ENCODE data around the gene SYNPO2.
A peak's percentile ranks its signal among the peaks of the same experiment; 100 is the strongest.

SYNPO2 gene

GRCh38 chr4:118879409-118879808 lies 9.2 kb upstream of the SYNPO2 start:
- Histone ChIP-seq H3K79me1 (replicated peaks; ENCODE audit: low read length, poor library complexity, severe bottlenecking) (no peaks in the 10 kb centered on the region), H3K23ac (ENCODE audit: low read length in 2 of 2) (no peak overlapping the region), H3K36me3 (ENCODE audit: control insufficient read depth in 1 of 2, insufficient read depth in 2 of 2, low read depth in 1 of 2, low read length in 2 of 2) (no peaks in the 10 kb centered on the region), H2BK12ac (ENCODE audit: low read length in 2 of 2) (no peak overlapping the region), H2AFZ (ENCODE audit: low read depth, low read length) (no peak overlapping the region), H3K4me3 (ENCODE audit: insufficient read depth in 1 of 2, low read depth in 1 of 2, low read length in 2 of 2) (no peak overlapping the region), H4K8ac (ENCODE audit: low read length) (no peak overlapping the region), H2BK120ac (ENCODE audit: low read depth, low read length) (no peak overlapping the region), H3K4me1 (ENCODE audit: control insufficient read depth, insufficient read depth, low read depth, low read length) (no peaks in the 10 kb centered on the region), H3K9ac (ENCODE audit: low read length) (no peak overlapping the region), H2BK5ac (ENCODE audit: low read depth, low read length, poor library complexity, severe bottlenecking) (no peak overlapping the region), H3K4ac (ENCODE audit: low read depth in 1 of 2, low read length in 2 of 2) (no peak overlapping the region), H3K14ac (ENCODE audit: low read length in 2 of 2) (no peak overlapping the region), H3K18ac (ENCODE audit: low read depth in 1 of 2, low read length in 2 of 2) (no peak overlapping the region), H3K27ac (ENCODE audit: low read length, poor library complexity, severe bottlenecking) (no peak overlapping the region), H2AK5ac (ENCODE audit: low read length, severe bottlenecking) (no peak overlapping the region), H2BK15ac (ENCODE audit: low read depth, poor library complexity, severe bottlenecking) (no peak overlapping the region), H3K27me3 (ENCODE audit: control insufficient read depth in 1 of 2, insufficient read depth in 1 of 2, low read length in 2 of 2) (no peaks in the 10 kb centered on the region), H3K9me3 (ENCODE audit: control insufficient read depth, low read length) (peaks cover 6% of the 10 kb centered on the region), H3K4me2 (ENCODE audit: low read length, poor library complexity, severe bottlenecking) (no peak overlapping the region), H4K91ac (ENCODE audit: low read length) (no peak overlapping the region)
- DNase-seq: no peak
- 91% methylated on average over 7 of the region's 7 CpGs for WGBS

DNA sequence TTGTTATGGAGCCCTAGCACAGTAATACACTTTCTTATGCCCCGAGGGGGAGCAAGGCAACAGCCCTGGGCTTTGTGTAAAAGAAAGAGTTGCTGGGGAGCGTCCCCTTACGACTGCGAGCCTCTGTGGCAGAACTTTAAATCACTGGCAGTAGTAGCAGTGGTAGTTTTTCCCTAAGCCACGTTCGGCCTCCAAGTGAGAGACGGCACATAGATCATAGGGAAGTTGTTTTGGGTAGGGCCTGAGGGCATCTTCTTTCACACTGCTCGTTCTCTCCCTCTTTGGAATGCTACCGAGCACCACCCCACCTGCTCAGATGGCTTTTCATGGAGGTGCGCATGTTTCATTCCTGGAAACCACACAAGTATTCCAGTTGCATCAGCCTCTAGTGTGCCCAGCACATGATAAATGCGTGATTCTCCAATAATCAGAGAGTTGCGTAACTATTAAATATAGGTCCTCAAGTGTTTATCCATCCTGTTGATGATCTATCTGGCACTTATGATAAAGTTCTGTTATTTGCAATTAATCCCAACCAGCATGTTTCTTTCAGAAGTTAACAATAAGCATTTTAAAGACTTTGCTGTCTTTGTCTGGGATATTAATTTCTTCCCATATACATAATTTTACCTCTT lies 7.0 kb upstream of the SYNPO2 start:
- Histone ChIP-seq H4K91ac (ENCODE audit: low read length) (no peak overlapping the region), H4K8ac (ENCODE audit: low read length) (no peak overlapping the region), H3K4me3 (ENCODE audit: insufficient read depth in 1 of 2, low read depth in 1 of 2, low read length in 2 of 2) (no peak overlapping the region), H3K27me3 (ENCODE audit: control insufficient read depth in 1 of 2, insufficient read depth in 1 of 2, low read length in 2 of 2) (no peaks in the 10 kb centered on the region), H2AK5ac (ENCODE audit: low read length, severe bottlenecking) (no peak overlapping the region), H2BK5ac (ENCODE audit: low read depth, low read length, poor library complexity, severe bottlenecking) (no peak overlapping the region), H3K4me1 (ENCODE audit: control insufficient read depth, insufficient read depth, low read depth, low read length) (no peaks in the 10 kb centered on the region), H3K36me3 (ENCODE audit: control insufficient read depth in 1 of 2, insufficient read depth in 2 of 2, low read depth in 1 of 2, low read length in 2 of 2) (no peaks in the 10 kb centered on the region), H2AFZ (ENCODE audit: low read depth, low read length) (no peak overlapping the region), H3K9ac (ENCODE audit: low read length) (no peak overlapping the region), H3K4me2 (ENCODE audit: low read length, poor library complexity, severe bottlenecking) (no peak overlapping the region), H3K23ac (ENCODE audit: low read length in 2 of 2) (no peak overlapping the region), H3K27ac (ENCODE audit: low read length, poor library complexity, severe bottlenecking) (no peak overlapping the region), H3K79me1 (replicated peaks; ENCODE audit: low read length, poor library complexity, severe bottlenecking) (no peaks in the 10 kb centered on the region), H3K18ac (ENCODE audit: low read depth in 1 of 2, low read length in 2 of 2) (no peak overlapping the region), H2BK12ac (ENCODE audit: low read length in 2 of 2) (no peak overlapping the region), H2BK120ac (ENCODE audit: low read depth, low read length) (no peak overlapping the region), H3K14ac (ENCODE audit: low read length in 2 of 2) (peak overlapping the region in 1 of 2 experiments; percentile 32), H3K4ac (ENCODE audit: low read depth in 1 of 2, low read length in 2 of 2) (no peak overlapping the region), H3K9me3 (ENCODE audit: control insufficient read depth, low read length) (peaks cover 6% of the 10 kb centered on the region), H2BK15ac (ENCODE audit: low read depth, poor library complexity, severe bottlenecking) (no peak overlapping the region)
- WGBS: 84% methylated on average over 10 of the region's 12 CpGs
- DNase-seq: no peak

GRCh38 chr4:118883861-118884260 lies 4.8 kb upstream of the SYNPO2 start:
- H3K4ac ChIP-seq (ENCODE audit: low read depth in 1 of 2, low read length in 2 of 2): no peak overlapping the region
- H2BK15ac ChIP-seq (ENCODE audit: low read depth, poor library complexity, severe bottlenecking): no peak overlapping the region
- H3K9me3 ChIP-seq (ENCODE audit: control insufficient read depth, low read length): no peaks in the 10 kb centered on the region
- no peak overlapping the region for H4K91ac ChIP-seq (ENCODE audit: low read length)
- no peak overlapping the region for H2BK5ac ChIP-seq (ENCODE audit: low read depth, low read length, poor library complexity, severe bottlenecking)
- no peak overlapping the region for H3K4me3 ChIP-seq (ENCODE audit: insufficient read depth in 1 of 2, low read depth in 1 of 2, low read length in 2 of 2)
- no peak overlapping the region for H3K18ac ChIP-seq (ENCODE audit: low read depth in 1 of 2, low read length in 2 of 2)
- no peak overlapping the region for H2AFZ ChIP-seq (ENCODE audit: low read depth, low read length)
- no peak overlapping the region for H3K23ac ChIP-seq (ENCODE audit: low read length in 2 of 2)
- peaks cover under 1% of the 10 kb centered on the region for H3K4me1 ChIP-seq (ENCODE audit: control insufficient read depth, insufficient read depth, low read depth, low read length)
- no peak overlapping the region for H2BK12ac ChIP-seq (ENCODE audit: low read length in 2 of 2)
- no peak overlapping the region for H4K8ac ChIP-seq (ENCODE audit: low read length)
- no peaks in the 10 kb centered on the region for H3K27me3 ChIP-seq (ENCODE audit: control insufficient read depth in 1 of 2, insufficient read depth in 1 of 2, low read length in 2 of 2)
- no peak overlapping the region for H3K4me2 ChIP-seq (ENCODE audit: low read length, poor library complexity, severe bottlenecking)
- no peak for DNase-seq
- 55% methylated on average over 1 of the region's 1 CpG for WGBS
- H3K79me1 ChIP-seq (replicated peaks; ENCODE audit: low read length, poor library complexity, severe bottlenecking): no peaks in the 10 kb centered on the region
- no peaks in the 10 kb centered on the region for H3K36me3 ChIP-seq (ENCODE audit: control insufficient read depth in 1 of 2, insufficient read depth in 2 of 2, low read depth in 1 of 2, low read length in 2 of 2)
- H3K9ac ChIP-seq (ENCODE audit: low read length): no peak overlapping the region
- H3K27ac ChIP-seq (ENCODE audit: low read length, poor library complexity, severe bottlenecking): no peak overlapping the region
- no peak overlapping the region for H2AK5ac ChIP-seq (ENCODE audit: low read length, severe bottlenecking)
- no peak overlapping the region for H3K14ac ChIP-seq (ENCODE audit: low read length in 2 of 2)
- no peak overlapping the region for H2BK120ac ChIP-seq (ENCODE audit: low read depth, low read length)

DNA sequence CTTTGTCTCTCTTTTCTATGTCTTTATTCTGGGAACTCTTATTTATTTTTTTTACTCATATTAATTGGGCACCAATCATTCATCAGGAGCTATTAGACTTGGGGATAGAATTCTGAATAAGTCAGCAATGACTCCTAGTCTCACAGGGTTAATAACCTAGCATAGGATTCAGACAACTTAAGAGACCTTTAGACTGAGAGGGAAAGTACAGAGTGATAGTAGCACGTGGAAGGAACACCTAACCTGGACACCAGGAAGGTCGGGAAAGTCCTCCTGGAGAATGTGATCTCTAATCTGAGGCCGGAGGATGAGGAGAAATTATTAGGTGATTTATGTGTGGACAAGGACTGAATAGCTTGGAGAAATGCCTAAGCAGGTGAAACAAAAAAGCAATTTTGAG lies 3.9 kb upstream of the SYNPO2 start:
- Histone ChIP-seq H2BK120ac (ENCODE audit: low read depth, low read length) (no peak overlapping the region), H2BK5ac (ENCODE audit: low read depth, low read length, poor library complexity, severe bottlenecking) (no peak overlapping the region), H2AFZ (ENCODE audit: low read depth, low read length) (no peak overlapping the region), H3K9ac (ENCODE audit: low read length) (no peak overlapping the region), H3K9me3 (ENCODE audit: control insufficient read depth, low read length) (no peaks in the 10 kb centered on the region), H3K23ac (ENCODE audit: low read length in 2 of 2) (no peak overlapping the region), H3K18ac (ENCODE audit: low read depth in 1 of 2, low read length in 2 of 2) (no peak overlapping the region), H3K14ac (ENCODE audit: low read length in 2 of 2) (no peak overlapping the region), H2BK12ac (ENCODE audit: low read length in 2 of 2) (no peak overlapping the region), H3K4me1 (ENCODE audit: control insufficient read depth, insufficient read depth, low read depth, low read length) (peaks cover 2% of the 10 kb centered on the region), H3K4ac (ENCODE audit: low read depth in 1 of 2, low read length in 2 of 2) (no peak overlapping the region), H2AK5ac (ENCODE audit: low read length, severe bottlenecking) (no peak overlapping the region), H2BK15ac (ENCODE audit: low read depth, poor library complexity, severe bottlenecking) (no peak overlapping the region), H4K8ac (ENCODE audit: low read length) (no peak overlapping the region), H3K79me1 (replicated peaks; ENCODE audit: low read length, poor library complexity, severe bottlenecking) (no peaks in the 10 kb centered on the region), H3K27ac (ENCODE audit: low read length, poor library complexity, severe bottlenecking) (no peak overlapping the region), H3K4me3 (ENCODE audit: insufficient read depth in 1 of 2, low read depth in 1 of 2, low read length in 2 of 2) (no peak overlapping the region), H3K27me3 (ENCODE audit: control insufficient read depth in 1 of 2, insufficient read depth in 1 of 2, low read length in 2 of 2) (no peaks in the 10 kb centered on the region), H3K36me3 (ENCODE audit: control insufficient read depth in 1 of 2, insufficient read depth in 2 of 2, low read depth in 1 of 2, low read length in 2 of 2) (no peaks in the 10 kb centered on the region), H3K4me2 (ENCODE audit: low read length, poor library complexity, severe bottlenecking) (no peak overlapping the region), H4K91ac (ENCODE audit: low read length) (no peak overlapping the region)
- 85% methylated on average over 3 of the region's 3 CpGs for WGBS
- DNase-seq: no peak

Data from mesenchymal stem cell (in vitro differentiated cells and primary cell).